H54 (cell line): Measurements from ENCODE around the gene SLC6A16.
"Not testable (repeated sequence)": the region's sequence is repeated elsewhere in the genome, so short reads cannot be mapped to it uniquely, and the experiment has no call there.

Source experiments
- DNase-seq: peaks from one replicate; pipeline ENCODE4 v3.0.0; 2011; ENCODE audit warnings: low spot score, mixed read lengths; ENCODE audit not compliant: insufficient read length
- FAIRE-seq: peaks from 3 replicates; lab custom pipeline; 2011; peaks lifted over from hg19 to GRCh38; lab: Jason Lieb, UNC
- POLR2A ChIP-seq: IDR thresholded peaks from 2 replicates; pipeline ENCODE4 v1.6.1; 2011; ENCODE audit warnings: low read depth, mild to moderate bottlenecking, low read length

Gene SLC6A16

DNA sequence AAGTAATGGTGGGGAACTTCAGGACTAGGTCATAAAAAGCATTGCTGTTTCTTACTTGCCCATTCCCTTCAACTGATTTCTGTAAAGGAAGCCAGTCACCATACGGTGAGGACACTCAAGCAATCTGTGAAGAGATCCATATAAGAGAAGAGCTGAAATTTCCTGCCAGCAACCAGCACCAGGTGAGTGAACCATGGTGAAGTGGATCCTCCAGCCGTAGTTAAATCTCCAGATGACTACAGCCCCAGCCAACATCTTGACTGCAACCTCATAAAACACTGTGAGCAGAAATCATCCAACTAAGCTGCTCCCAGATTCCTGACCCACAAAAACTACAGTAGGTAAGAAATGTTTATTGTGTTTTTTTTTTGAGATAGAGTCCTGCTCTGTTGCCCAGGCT, 3.8 kb upstream of the SLC6A16 start:
- DNase-seq: no peak
- no peak for TF ChIP-seq POLR2A
- FAIRE-seq: no peak

GRCh38 chr19:49327878-49328544, 3.0 kb upstream of the SLC6A16 start:
- no peak for DNase-seq
- TF ChIP-seq POLR2A: no peak
- peak; percentile 15 for FAIRE-seq

DNA sequence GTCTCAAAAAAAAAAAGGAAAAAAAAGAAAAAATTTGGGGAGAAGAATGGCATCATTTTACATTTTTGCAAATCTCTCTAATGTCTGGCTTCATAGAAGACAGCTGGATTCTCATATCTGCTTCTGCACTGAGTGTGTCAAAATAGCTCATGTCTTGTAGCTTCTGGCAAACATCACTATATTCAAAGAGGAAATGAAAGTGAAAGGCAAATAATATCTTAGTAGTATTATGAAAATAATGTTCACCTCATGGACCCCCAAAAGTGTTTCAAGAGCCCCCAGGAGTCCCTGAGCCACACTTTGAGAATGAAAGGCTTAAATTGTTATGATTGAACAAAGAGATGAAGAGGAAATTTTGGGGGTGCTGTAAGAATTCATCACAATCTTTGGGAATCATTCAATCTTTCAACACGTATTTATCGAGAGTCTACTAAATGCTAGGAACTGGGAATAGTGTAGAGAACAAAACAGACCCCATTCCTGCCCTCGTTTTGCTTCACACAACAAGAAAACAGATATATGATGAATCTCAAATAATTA, 1.2 kb upstream of the SLC6A16 start:
- DNase-seq (no peak), FAIRE-seq (no peak)
- TF ChIP-seq POLR2A: no peak

DNA sequence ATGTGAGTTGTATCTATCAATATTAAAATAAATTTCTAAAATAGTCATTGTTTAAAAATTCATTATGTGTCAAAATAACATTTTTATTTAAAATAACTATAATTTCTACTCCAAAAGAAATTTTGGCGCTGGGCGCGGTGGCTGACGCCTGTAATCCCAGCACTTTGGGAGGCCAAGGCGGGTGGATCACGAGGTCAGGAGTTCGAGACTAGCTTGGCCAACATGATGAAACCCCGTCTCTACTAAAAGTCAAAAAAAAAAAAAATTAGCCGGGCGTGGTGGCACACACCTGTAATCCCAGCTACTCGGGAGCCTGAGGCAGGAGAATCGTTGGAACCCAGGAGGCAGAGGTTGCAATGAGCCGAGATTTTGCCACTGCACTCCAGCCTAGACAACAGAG, 765 bp upstream of the SLC6A16 start:
- not testable (repeated sequence) for FAIRE-seq, DNase-seq

DNA sequence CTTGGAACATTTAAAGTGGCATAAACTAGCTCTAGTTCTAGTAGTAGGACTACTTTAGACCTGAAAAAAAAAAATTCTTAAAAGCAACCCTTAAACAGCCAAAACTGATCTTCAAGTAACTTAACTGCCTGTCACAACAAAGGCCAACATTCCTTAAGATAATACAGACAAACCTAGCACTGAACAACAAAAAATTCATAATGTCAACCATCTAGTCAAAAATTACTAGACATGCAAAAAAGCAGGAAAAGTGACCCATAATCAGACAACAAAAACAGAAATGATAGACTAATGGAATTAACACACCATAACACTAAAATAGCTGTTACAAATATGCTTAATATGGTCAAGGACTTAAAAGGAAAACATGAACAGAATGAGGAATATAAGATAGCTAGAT, 6.7 kb downstream of the SLC6A16 start:
- TF ChIP-seq POLR2A: no peak
- DNase-seq (no peak), FAIRE-seq (no peak)

- no peak for TF ChIP-seq POLR2A
- no peak for FAIRE-seq
- DNase-seq: no peak
These were observed 8.7 kb downstream of the SLC6A16 start for GRCh38 chr19:49316284-49316683.

- no peak for TF ChIP-seq POLR2A
- DNase-seq (no peak), FAIRE-seq (no peak)
These were observed 9.9 kb downstream of the SLC6A16 start for GRCh38 chr19:49315111-49315510.

GRCh38 chr19:49309087-49309486, 15.9 kb downstream of the SLC6A16 start:
- FAIRE-seq: no peak
- DNase-seq: no peak
- TF ChIP-seq POLR2A: no peak

DNA sequence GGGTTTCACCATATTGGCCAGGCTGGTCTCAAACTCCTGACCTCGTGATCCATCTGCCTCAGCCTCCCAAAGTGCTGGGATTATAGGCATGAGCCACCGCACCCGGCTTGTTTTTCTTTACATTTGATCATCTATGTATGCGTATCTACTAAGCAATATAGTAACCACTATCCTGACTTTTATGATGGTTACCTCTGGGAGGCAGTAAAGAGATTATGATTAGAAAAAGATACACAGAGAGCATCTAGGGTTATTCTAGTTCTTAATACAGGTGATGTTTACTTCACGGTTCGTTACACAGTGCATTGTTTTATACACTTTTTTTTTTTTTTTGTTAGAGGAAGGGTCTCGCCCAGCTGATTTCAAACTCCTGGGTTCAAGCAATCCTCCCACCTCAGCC, 18.3 kb downstream of the SLC6A16 start:
- not testable (repeated sequence) for FAIRE-seq

DNA sequence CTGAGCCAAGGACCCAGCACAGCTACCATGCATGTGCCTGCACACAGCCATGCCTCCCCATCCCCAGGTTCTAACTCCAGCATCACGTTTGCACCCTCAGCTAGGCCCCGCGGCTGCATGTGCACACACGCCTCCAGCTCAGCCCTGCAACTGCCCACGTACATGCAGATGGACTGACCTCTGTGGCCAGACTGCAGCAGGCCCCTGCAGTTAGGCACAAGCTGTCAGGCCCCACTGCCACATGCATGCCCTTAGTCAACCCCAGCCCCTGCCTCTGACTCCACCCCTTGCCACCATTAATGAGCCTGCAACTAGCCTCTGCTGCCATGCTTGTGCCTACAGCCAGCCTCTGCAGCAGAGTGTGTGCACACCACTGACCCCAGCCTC, 23.1 kb downstream of the SLC6A16 start:
- TF ChIP-seq POLR2A: no peak
- FAIRE-seq (no peak), DNase-seq (no peak)

More for the DNA sequence above, 18.3 kb downstream of the SLC6A16 start:
- not testable (repeated sequence) for DNase-seq

- no peak for TF ChIP-seq POLR2A
- FAIRE-seq: peak; percentile 97
- peak; percentile 70 for DNase-seq
These were observed 23.7 kb downstream of the SLC6A16 start for GRCh38 chr19:49301165-49301865.

DNA sequence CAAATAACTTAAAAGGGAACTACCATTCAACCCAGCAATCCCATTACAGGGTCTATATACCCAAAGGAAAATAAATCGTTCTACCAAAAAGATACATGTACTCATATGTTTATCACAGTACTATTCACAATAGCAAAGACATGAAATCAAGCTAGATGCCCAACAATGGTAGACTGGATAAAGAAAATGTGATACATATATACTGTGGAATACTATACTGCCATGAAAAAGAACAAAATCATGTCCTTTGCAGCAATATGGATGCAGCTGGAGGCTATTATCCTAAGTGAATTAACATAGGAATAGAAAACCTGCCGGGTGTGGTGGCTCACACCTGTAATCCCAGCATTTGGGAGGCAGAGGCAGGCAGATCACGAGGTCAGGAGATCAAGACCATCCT, 26.3 kb downstream of the SLC6A16 start:
- DNase-seq, FAIRE-seq: not testable (repeated sequence)

DNA sequence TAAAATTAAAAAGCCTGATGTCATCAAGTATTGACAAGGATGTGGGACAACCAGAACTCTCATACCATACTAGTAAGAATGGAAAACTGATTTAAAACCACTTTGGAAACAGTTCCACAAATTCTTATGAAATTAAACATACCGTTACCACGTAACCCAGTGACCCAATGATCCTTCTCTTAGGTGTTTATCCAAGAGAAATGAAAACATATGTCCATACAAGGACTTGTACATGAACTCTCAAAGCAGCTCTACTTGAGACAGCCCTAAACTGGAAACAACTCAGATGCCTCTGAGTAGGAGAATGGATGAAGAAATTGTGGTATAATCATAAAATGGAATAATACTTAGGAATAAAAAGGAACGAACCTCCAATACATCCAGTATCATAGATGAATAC, 27.6 kb downstream of the SLC6A16 start:
- DNase-seq (no peak), FAIRE-seq (no peak)
- no peak for TF ChIP-seq POLR2A

- FAIRE-seq (no peak), DNase-seq (no peak)
- TF ChIP-seq POLR2A: no peak
These were observed 29.6 kb downstream of the SLC6A16 start for GRCh38 chr19:49295208-49295880.
